T-cell (primary cell): ENCODE results near the gene ZNF222. TPM values are rescaled to one million over a fixed set of nuclear protein-coding genes. Genes with fewer than 3 reads are reported as not detected.

Source experiments
- ATAC-seq, 4 experiments: fragments of 200-7000 bp in 3 of 4; fragments of 150-1000 bp in 1 of 4; cut with Tn5 transposase; replicated peaks in 1 of 4; 1 replicate in 3 of 4; 2 replicates in 1 of 4; pipeline ENCODE4 v1.10.0; 2021; ENCODE audit warnings: moderate library complexity in 3 of 4, mild to moderate bottlenecking in 2 of 4, moderate number of reproducible peaks in 1 of 4
- CTCF ChIA-PET, 2 donors: fragments of 300-600 bp; sonication (Branson Sonifier 250); formaldehyde crosslinking; loops; one replicate each; lab custom pipeline; 2022; ENCODE audit warnings: antibody characterized with exemption in 2 of 2; lab: Charles Lee
- POLR2A ChIA-PET, 2 donors: fragments of 300-600 bp; sonication (Branson Sonifier 250); formaldehyde crosslinking; loops; one replicate each; lab custom pipeline; 2022; ENCODE audit warnings: antibody characterized with exemption in 2 of 2; lab: Charles Lee
- DNase-seq, 35 experiments: peaks; one replicate each; pipeline versions ENCODE4 v3.0.0 to v3.0.0-alpha.2; 2013 to 2023
- H3K27ac ChIP-seq: one replicate; pipeline ENCODE4 v1.5.1; 2013; ENCODE audit warnings: low read length
- H3K27me3 ChIP-seq, 2 experiments: replicated peaks in 1 of 2; 1 replicate in 1 of 2; 2 replicates in 1 of 2; pipeline versions ENCODE4 v1.6.1 to v1.7.0; 2013; ENCODE audit warnings: low read length in 1 of 2, mixed read lengths in 1 of 2; ENCODE audit not compliant: control insufficient read depth in 2 of 2, insufficient read depth in 2 of 2; ENCODE audit errors: extremely low read depth in 1 of 2
- H3K36me3 ChIP-seq, 2 donors: 1 replicate in 1 of 2; 2 replicates in 1 of 2; pipeline versions ENCODE4 v1.6.1 to v1.7.0; 2013; ENCODE audit warnings: low read length in 1 of 2; ENCODE audit not compliant: control insufficient read depth in 2 of 2, insufficient read depth in 1 of 2; ENCODE audit errors: extremely low read depth in 1 of 2
- H3K4me1 ChIP-seq, 2 experiments: 1 replicate in 1 of 2; 2 replicates in 1 of 2; pipeline versions ENCODE4 v1.6.1 to v1.7.0; 2013; ENCODE audit warnings: low read length in 2 of 2, mixed read lengths in 1 of 2; ENCODE audit not compliant: insufficient read depth in 2 of 2, control insufficient read depth in 1 of 2; ENCODE audit errors: extremely low read depth in 1 of 2
- H3K4me3 ChIP-seq, 2 donors: 1 replicate in 1 of 2; 2 replicates in 1 of 2; pipeline versions ENCODE4 v1.5.1 to v1.7.0; 2013; ENCODE audit warnings: mild to moderate bottlenecking in 2 of 2, low read length in 1 of 2, moderate library complexity in 1 of 2; ENCODE audit not compliant: control insufficient read depth in 1 of 2; ENCODE audit errors: extremely low read depth in 1 of 2
- H3K9me3 ChIP-seq: 2 replicates; pipeline ENCODE4 v1.7.0; 2013
- H3K27ac Mint-ChIP-seq, 2 donors: one replicate each; pipeline ENCODE4 v1.8.0; 2020 to 2021; ENCODE audit warnings: mild to moderate bottlenecking in 2 of 2, mixed read lengths in 2 of 2
- H3K27me3 Mint-ChIP-seq, 2 donors: one replicate each; pipeline ENCODE4 v1.8.0; 2021 to 2022; ENCODE audit warnings: mixed read lengths in 2 of 2
- H3K36me3 Mint-ChIP-seq: one replicate; pipeline ENCODE4 v1.8.0; 2021; ENCODE audit warnings: mixed read lengths
- H3K4me1 Mint-ChIP-seq, 3 donors: one replicate each; pipeline ENCODE4 v1.8.0; 2020 to 2022; ENCODE audit warnings: mixed read lengths in 3 of 3, mild to moderate bottlenecking in 1 of 3
- H3K4me3 Mint-ChIP-seq, 3 donors: one replicate each; pipeline ENCODE4 v1.8.0; 2020 to 2022; ENCODE audit warnings: mild to moderate bottlenecking in 3 of 3, mixed read lengths in 3 of 3, moderate library complexity in 3 of 3
- H3K9me3 Mint-ChIP-seq, 3 donors: one replicate each; pipeline ENCODE4 v1.8.0; 2020 to 2022; ENCODE audit warnings: mixed read lengths in 3 of 3
- WGBS: methylation state at CpG from one replicate; pipeline ENCODE4 v1.1.5; 2013; ENCODE audit warnings: missing lambda C conversion rate; ENCODE audit not compliant: insufficient coverage; 5-methylcytosine and 5-hydroxymethylcytosine counted together
- total RNA-seq, 35 experiments: library from RNA in 6 of 35; stranded (reverse) in 6 of 35; fragments of 120-200 nt in 1 of 35; gene quantifications; one replicate each; pipeline versions ENCODE4 v1.2.1 to v1.2.4 and lab custom pipeline; 2013 to 2026

The ZNF222 gene
- total RNA-seq (1 to 10 TPM; 3.6 to 7.4 (median 5.0) TPM), total RNA-seq (lab: John Stamatoyannopoulos, UW) (1.9 to 10.6 (median 6.0) reads per million in 29 experiments)
- total RNA-seq (2013) = 6.0 TPM

DNA sequence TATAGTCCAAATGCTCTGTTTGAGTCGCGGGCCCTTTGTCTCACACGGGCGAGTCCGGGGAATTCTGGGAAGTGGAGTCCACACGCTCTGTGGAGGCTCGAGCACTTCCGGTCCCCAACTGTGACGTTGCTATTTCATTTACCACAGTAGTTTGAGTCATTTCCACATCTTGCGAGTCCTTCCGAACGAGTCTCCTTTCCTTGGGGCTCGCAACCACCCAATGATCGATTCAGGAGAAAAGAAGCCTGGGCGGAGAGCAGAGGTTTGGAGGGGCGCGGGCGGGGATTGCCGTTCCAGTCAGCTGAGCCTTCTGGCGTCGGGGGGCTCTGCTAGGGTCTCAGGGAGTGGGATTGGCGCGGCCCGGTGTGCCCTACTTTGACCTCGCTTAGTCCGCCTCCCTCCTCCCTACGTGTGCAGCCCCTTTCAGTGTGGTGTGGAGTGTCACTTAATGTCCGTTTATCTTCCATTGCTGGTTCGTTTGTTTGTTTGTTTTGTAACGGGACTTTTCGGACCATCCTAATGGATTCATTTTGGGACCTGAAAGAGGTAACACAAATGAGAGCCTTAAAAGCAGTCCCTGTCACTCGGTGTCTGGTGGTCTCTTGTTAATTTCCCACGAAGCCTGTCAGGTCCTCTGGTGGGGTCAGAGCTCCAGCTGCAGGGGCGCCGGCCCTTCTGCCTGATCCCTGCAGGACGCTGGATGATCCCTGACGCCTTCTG, at the start of gene ZNF222:
Gene ZNF222, plus strand, starts transcription at position 163 of the 720 bp plus-strand sequence. Its CDS starts 58 bp downstream, at position 221.
- Mint-ChIP-seq H3K27me3 (peaks cover 3 to 12% of the 10 kb centered on the region in 2 donors), H3K4me3 (peak within 1 kb of the TSS; percentile 92 to 98 (median 97)), H3K27ac (peak within 1 kb of the TSS; percentile 71 to 90), H3K4me1 (peaks cover 20 to 34% (median 32%) of the 10 kb centered on the region in 3 donors), H3K9me3 (peaks cover 24 to 40% (median 26%) of the 10 kb centered on the region in 3 donors), H3K36me3 (peaks cover 46% of the 10 kb centered on the region)
- H3K4me1 ChIP-seq = peaks cover 6 to 7% of the 10 kb centered on the region in 2 experiments
- H3K27me3 ChIP-seq = no peaks in the 10 kb centered on the region
- peaks cover 13% of the 10 kb centered on the region for H3K9me3 ChIP-seq
- H3K4me3 ChIP-seq = peak within 1 kb of the TSS; percentile 62 to 74
- POLR2A ChIA-PET = interaction anchor here in 1 of 2 donors (0.8 kb wide), 1 partner anchor 90 kb away, joined by 4 read pairs; the partner anchor contains the start of gene ZNF45
- DNase-seq = peak; percentile 53 to 85 (median 70)
- CTCF ChIA-PET = no interaction called here
- 1% methylated on average over 23 of the region's 37 CpGs for WGBS
- peak; percentile 99 to 100 (median 100) for ATAC-seq
- peaks cover 9 to 35% of the 10 kb centered on the region in 2 donors for H3K36me3 ChIP-seq
- peak within 1 kb of the TSS; percentile 13 for H3K27ac ChIP-seq

DNA sequence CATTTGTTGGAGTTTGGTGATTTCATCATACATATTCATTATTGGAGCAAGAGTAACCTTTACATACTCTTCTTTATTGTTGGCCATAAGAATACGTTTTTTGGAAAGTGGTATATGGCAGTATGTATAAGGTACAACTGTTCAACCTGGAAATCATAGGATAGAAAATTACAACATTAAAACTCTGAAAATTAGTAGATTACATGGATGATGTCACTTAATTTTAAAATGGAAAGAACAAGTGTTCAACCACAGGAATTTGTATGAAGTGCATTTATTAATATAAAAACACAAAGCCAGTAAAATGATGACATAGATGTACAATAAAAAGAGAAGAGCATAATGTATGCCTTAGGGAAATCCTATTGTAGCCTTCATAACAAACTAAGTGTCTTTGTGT, 48.4 kb upstream of the ZNF222 start:
- no peaks in the 10 kb centered on the region for H3K27me3 ChIP-seq
- H3K27ac Mint-ChIP-seq = no peak overlapping the region
- no peak for DNase-seq
- no peak for ATAC-seq
- no peaks in the 10 kb centered on the region for H3K36me3 ChIP-seq
- H3K4me1 ChIP-seq = no peaks in the 10 kb centered on the region
- H3K4me3 Mint-ChIP-seq = no peak overlapping the region
- H3K27me3 Mint-ChIP-seq = no peaks in the 10 kb centered on the region
- peaks cover 20% of the 10 kb centered on the region for H3K36me3 Mint-ChIP-seq
- POLR2A ChIA-PET = no interaction called here
- H3K27ac ChIP-seq = no peak overlapping the region
- no peaks in the 10 kb centered on the region for H3K4me1 Mint-ChIP-seq
- peaks cover 14 to 42% (median 17%) of the 10 kb centered on the region in 3 donors for H3K9me3 Mint-ChIP-seq
- CTCF ChIA-PET = no interaction called here
- peaks cover under 1% of the 10 kb centered on the region for H3K9me3 ChIP-seq
- no peak overlapping the region for H3K4me3 ChIP-seq
- WGBS = no CpG with 5 or more reads among the region's 1 CpG

DNA sequence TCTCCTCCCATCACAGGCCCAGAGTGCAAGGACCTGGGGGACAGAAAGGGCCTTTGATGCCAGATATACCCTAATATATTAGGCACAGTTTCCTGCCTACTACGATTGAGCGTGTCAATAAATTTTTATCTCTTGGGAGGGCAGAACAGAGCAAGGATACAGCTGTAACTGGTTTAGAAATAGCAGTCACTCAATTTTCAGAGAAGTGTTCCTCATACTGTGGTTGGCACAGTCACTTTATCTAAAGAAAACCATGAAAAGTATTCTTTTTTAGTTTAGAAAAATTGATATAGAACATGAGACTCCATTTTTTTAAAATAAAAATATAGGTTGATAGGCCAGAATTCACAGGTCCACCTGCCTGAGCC, 41.7 kb upstream of the ZNF222 start:
- H3K27me3 Mint-ChIP-seq = no peaks in the 10 kb centered on the region
- ATAC-seq (peak in 1 of 4 experiments; percentile 17), DNase-seq (no peak)
- peak overlapping the region; percentile 46 for H3K27ac ChIP-seq
- peaks cover 2 to 12% of the 10 kb centered on the region in 2 experiments for H3K4me1 ChIP-seq
- H3K4me3 ChIP-seq = peak overlapping the region; percentile 56 to 91
- H3K36me3 ChIP-seq = no peaks in the 10 kb centered on the region
- H3K4me1 Mint-ChIP-seq = peaks cover 0 to 21% (median 12%) of the 10 kb centered on the region in 3 donors
- no CpG with 5 or more reads among the region's 2 CpGs for WGBS
- H3K27ac Mint-ChIP-seq = no peak overlapping the region
- H3K9me3 ChIP-seq = no peaks in the 10 kb centered on the region
- peak overlapping the region; percentile 76 to 95 (median 88) for H3K4me3 Mint-ChIP-seq
- CTCF ChIA-PET = no interaction called here
- POLR2A ChIA-PET = no interaction called here
- no peaks in the 10 kb centered on the region for H3K27me3 ChIP-seq
- peaks cover 3 to 11% (median 5%) of the 10 kb centered on the region in 3 donors for H3K9me3 Mint-ChIP-seq
- peaks cover 17% of the 10 kb centered on the region for H3K36me3 Mint-ChIP-seq

DNA sequence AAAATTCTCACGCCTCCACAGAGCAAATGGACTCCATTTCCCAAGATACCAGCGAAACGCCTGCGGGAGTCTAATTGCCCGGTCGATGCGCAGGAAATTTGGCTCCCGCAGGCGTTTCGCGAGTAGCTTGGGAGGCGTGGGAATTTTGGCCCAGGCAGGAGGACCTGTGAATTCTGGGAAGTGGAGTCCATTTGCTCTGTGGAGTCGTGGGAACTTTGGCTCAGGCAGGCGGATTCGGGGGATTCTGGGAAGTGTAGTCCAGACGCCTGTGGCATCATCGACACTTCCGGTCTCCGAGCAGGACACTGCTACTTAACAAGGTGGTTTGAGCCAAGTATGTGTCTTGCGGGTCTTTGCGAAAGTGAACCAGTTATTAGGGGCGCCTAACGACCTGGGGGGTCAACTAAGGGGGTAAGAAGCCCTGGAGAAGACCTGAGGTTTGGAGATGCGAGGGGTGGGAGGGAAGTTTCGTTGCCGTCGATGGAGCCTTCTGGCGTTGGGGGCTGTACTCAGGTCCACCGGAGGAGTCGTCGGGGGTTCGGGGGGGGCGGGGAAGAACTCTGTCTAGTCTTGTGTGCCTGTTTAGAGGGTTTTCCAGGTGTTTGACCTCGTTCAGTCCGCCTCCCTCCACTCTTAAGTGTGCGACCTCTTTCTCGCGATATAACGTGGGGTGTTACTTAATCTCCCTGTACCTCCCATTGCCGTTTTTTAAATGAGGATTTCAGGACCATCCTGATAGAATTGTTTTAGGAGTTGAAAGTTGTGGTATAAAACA, 41.1 kb upstream of the ZNF222 start, which contains the start of gene ZNF155:
Gene ZNF155, plus strand, starts transcription at position 277 of the 775 bp plus-strand sequence. CDS start 4,356 bp downstream, outside the sequence.
- Mint-ChIP-seq H3K36me3 (peaks cover 23% of the 10 kb centered on the region), H3K27me3 (no peaks in the 10 kb centered on the region), H3K9me3 (peaks cover 5 to 12% (median 6%) of the 10 kb centered on the region in 3 donors), H3K4me1 (peaks cover 3 to 21% (median 12%) of the 10 kb centered on the region in 3 donors), H3K4me3 (peak within 1 kb of the TSS; percentile 88 to 99 (median 95)), H3K27ac (peak within 1 kb of the TSS; percentile 86 to 91)
- H3K9me3 ChIP-seq = no peaks in the 10 kb centered on the region
- DNase-seq (peak; percentile 26 to 82 (median 51)), ATAC-seq (peak; percentile 92 to 98 (median 96))
- H3K27me3 ChIP-seq = no peaks in the 10 kb centered on the region
- peak within 1 kb of the TSS; percentile 46 for H3K27ac ChIP-seq
- POLR2A ChIA-PET = no interaction called here
- H3K36me3 ChIP-seq = peaks cover 0 to 2% of the 10 kb centered on the region in 2 donors
- CTCF ChIA-PET = no interaction called here
- peak within 1 kb of the TSS; percentile 56 to 91 for H3K4me3 ChIP-seq
- H3K4me1 ChIP-seq = peaks cover 2 to 12% of the 10 kb centered on the region in 2 experiments
- WGBS = under 1% methylated on average over 22 of the region's 40 CpGs

DNA sequence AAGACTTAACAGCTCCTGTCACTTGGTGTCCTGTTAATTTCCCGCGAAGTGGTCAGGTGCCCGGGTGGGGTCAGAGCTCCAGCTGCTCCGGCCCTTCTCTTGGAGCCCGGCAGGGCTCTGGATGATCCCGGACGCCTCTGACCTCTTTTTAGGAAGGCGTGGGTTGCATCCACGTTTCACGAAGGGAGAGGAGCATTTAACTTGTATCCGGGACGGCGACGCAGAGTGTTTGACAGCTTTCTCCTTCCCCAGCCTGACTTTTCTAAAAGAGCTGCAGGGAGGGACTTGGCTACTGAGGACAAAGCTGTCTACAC, 40.5 kb upstream of the ZNF222 start:
- Histone ChIP-seq H3K27ac (peak overlapping the region; percentile 46), H3K9me3 (no peaks in the 10 kb centered on the region), H3K4me1 (peaks cover 2 to 12% of the 10 kb centered on the region in 2 experiments), H3K36me3 (peaks cover 4 to 7% of the 10 kb centered on the region in 2 donors), H3K27me3 (no peaks in the 10 kb centered on the region), H3K4me3 (peak overlapping the region; percentile 56 to 91)
- WGBS = 12% methylated on average over 12 of the region's 14 CpGs
- no peaks in the 10 kb centered on the region for H3K27me3 Mint-ChIP-seq
- peaks cover 5 to 10% (median 8%) of the 10 kb centered on the region in 3 donors for H3K9me3 Mint-ChIP-seq
- peaks cover 28% of the 10 kb centered on the region for H3K36me3 Mint-ChIP-seq
- ChIA-PET POLR2A (no interaction called here), CTCF (no interaction called here)
- peak overlapping the region; percentile 88 to 99 (median 95) for H3K4me3 Mint-ChIP-seq
- ATAC-seq = no peak
- peaks cover 8 to 21% (median 12%) of the 10 kb centered on the region in 3 donors for H3K4me1 Mint-ChIP-seq
- no peak for DNase-seq
- H3K27ac Mint-ChIP-seq = peak overlapping the region; percentile 86 to 91

DNA sequence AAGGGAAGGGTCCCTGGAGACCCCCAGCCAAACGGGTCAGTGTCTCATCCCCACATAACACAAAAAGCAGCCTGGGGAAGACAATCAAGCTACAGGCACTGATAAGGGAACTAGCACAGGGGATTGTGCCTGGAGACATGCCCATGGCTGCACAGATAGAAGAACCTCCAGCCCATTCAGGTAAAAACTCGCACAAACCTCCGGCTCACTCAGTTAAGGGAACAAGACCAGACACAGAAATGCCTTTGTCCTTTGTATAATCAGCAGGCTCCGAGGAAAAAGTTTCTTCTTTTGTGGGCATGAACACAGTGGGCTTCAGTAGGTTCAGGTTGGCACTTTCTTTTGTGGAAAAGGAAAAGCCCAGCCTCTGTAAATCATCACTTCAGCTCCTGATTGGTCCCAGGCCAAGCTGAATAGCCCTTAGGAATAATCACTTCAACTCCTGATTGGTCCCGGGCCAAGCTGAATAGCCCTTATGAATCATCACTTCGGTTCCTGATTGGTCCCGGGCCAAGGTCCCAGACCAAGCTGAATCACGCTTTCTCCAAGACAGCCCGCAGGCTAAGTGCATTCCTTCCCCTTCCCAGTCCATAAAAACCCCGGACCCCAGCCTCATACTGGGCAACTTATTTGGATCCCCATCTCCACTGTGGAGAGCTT, 27.4 kb upstream of the ZNF222 start:
- Mint-ChIP-seq H3K27me3 (no peaks in the 10 kb centered on the region), H3K4me1 (peaks cover 9 to 10% (median 10%) of the 10 kb centered on the region in 3 donors), H3K27ac (no peak overlapping the region), H3K9me3 (peaks cover 19 to 34% (median 31%) of the 10 kb centered on the region in 3 donors), H3K36me3 (peaks cover 56% of the 10 kb centered on the region), H3K4me3 (no peak overlapping the region)
- H3K4me1 ChIP-seq = peaks cover 5 to 6% of the 10 kb centered on the region in 2 experiments
- ATAC-seq = no peak
- H3K36me3 ChIP-seq = peaks cover 2 to 42% of the 10 kb centered on the region in 2 donors
- DNase-seq = no peak
- POLR2A ChIA-PET = no interaction called here
- no peaks in the 10 kb centered on the region for H3K27me3 ChIP-seq
- no peak overlapping the region for H3K27ac ChIP-seq
- no peaks in the 10 kb centered on the region for H3K9me3 ChIP-seq
- no peak overlapping the region for H3K4me3 ChIP-seq
- WGBS = 95% methylated on average over 8 of the region's 10 CpGs
- CTCF ChIA-PET = no interaction called here
